ENCODE results near the gene HCRTR2. TPM values are rescaled to one million over a fixed set of nuclear protein-coding genes. Genes with fewer than 3 reads are reported as not detected.
"Not testable (repeated sequence)": the region's sequence is repeated elsewhere in the genome, so short reads cannot be mapped to it uniquely, and the experiment has no call there.

The HCRTR2 gene
- total RNA-seq, 6 donors from 2014 or later: 0.17 TPM; not detected in 5

DNA sequence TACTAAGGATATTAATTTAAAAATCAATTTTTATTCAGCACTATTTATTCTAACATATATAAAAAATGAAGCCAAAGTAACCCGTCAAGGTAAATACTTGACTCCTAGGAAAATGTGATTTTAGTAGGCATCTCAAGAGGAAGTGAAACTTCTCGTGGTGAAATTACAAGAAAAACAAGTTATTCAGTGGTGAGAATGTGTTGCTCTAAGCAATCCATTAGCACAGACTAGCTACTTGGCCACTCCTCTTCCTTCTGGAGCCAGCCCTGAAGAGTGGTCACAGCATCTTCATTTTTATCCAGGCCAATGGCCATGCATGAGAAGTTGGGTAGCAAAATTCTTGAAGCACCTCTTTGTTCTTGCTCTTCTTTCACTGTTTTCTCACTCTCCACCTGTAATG lies 112.5 kb downstream of the HCRTR2 start:
- ATAC-seq (ENCODE audit: low FRiP score in 2 of 2) (no peak), DNase-seq (no peak)
- H3K36me3 ChIP-seq: no peaks in the 10 kb centered on the region
- no peaks in the 10 kb centered on the region for H3K9me3 ChIP-seq
- H3K27me3 ChIP-seq: no peaks in the 10 kb centered on the region
- TF ChIP-seq, protein P1, sequence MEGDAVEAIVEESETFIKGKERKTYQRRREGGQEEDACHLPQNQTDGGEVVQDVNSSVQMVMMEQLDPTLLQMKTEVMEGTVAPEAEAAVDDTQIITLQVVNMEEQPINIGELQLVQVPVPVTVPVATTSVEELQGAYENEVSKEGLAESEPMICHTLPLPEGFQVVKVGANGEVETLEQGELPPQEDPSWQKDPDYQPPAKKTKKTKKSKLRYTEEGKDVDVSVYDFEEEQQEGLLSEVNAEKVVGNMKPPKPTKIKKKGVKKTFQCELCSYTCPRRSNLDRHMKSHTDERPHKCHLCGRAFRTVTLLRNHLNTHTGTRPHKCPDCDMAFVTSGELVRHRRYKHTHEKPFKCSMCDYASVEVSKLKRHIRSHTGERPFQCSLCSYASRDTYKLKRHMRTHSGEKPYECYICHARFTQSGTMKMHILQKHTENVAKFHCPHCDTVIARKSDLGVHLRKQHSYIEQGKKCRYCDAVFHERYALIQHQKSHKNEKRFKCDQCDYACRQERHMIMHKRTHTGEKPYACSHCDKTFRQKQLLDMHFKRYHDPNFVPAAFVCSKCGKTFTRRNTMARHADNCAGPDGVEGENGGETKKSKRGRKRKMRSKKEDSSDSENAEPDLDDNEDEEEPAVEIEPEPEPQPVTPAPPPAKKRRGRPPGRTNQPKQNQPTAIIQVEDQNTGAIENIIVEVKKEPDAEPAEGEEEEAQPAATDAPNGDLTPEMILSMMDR (IDR thresholded peaks at IDR 0.05): no peak
- no peak for TF ChIP-seq POLR2A (IDR thresholded peaks at IDR 0.05)
- TF ChIP-seq POLR2AphosphoS5 (IDR thresholded peaks at IDR 0.05): no peak
- no peak for TF ChIP-seq EP300 (IDR thresholded peaks at IDR 0.05)
- no peak overlapping the region for H3K4me3 ChIP-seq
- no peak overlapping the region for H3K27ac ChIP-seq
- H3K4me1 ChIP-seq: no peaks in the 10 kb centered on the region
- 43 to 45% methylated on average over 2 of the region's 2 CpGs for WGBS, 2 donors

DNA sequence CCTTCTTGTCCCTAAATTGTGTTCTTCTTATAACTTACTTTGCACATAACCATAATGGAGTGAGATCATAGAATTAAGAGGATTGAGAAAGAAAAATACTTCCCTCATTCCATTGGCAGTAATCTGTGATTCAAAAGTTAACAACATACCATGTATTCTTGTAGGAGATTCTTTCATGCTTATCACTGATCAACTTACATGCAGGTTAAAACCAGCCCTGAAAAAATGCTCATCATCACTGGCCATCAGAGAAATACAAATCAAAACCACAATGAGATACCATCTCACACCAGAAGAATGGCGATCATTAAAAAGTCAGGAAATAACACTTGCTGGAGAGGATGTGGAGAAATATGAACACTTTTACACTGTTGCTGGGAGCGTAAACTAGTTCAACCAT lies 116.4 kb downstream of the HCRTR2 start:
- TF ChIP-seq, protein P1 (IDR thresholded peaks at IDR 0.05): no peak
- H3K4me3 ChIP-seq: no peak overlapping the region
- WGBS, 2 donors: 69 to 71% methylated on average over 2 of the region's 2 CpGs
- no peaks in the 10 kb centered on the region for H3K36me3 ChIP-seq
- DNase-seq: no peak
- H3K4me1 ChIP-seq: no peaks in the 10 kb centered on the region
- H3K9me3 ChIP-seq: no peaks in the 10 kb centered on the region
- no peaks in the 10 kb centered on the region for H3K27me3 ChIP-seq
- no peak for ATAC-seq (ENCODE audit: low FRiP score in 2 of 2)
- no peak overlapping the region for H3K27ac ChIP-seq

DNA sequence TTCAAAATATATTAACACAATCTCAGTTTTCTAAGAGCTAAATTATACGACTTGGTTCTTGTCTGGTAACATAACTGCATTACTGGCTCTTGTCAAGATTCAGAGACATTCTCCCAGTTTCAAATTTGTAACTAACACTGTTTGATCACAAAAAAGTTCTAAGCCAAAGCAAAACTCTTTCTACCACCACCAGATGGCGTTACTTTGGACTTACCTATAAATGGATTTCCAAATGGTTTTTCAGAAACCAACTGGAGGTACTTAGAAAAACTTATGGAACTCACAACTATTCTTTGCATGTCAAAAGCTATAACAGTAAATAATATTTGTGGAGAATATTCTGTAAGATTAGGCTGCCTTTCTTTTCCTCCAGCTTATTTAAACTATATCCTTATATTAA lies 118.8 kb downstream of the HCRTR2 start:
- TF ChIP-seq, protein P1 (IDR thresholded peaks at IDR 0.05): no peak
- TF ChIP-seq POLR2AphosphoS5 (IDR thresholded peaks at IDR 0.05) (no peak), POLR2A (IDR thresholded peaks at IDR 0.05) (no peak), EP300 (IDR thresholded peaks at IDR 0.05) (no peak)
- 51 to 60% methylated on average over 2 of the region's 2 CpGs for WGBS, 2 donors
- H3K4me1 ChIP-seq: no peaks in the 10 kb centered on the region
- H3K27ac ChIP-seq: no peak overlapping the region
- ATAC-seq (ENCODE audit: low FRiP score in 2 of 2) (no peak), DNase-seq (no peak)
- no peaks in the 10 kb centered on the region for H3K36me3 ChIP-seq
- no peaks in the 10 kb centered on the region for H3K27me3 ChIP-seq
- H3K4me3 ChIP-seq: no peak overlapping the region
- peaks cover 0 to 3% (median 0%) of the 10 kb centered on the region in 4 donors for H3K9me3 ChIP-seq

DNA sequence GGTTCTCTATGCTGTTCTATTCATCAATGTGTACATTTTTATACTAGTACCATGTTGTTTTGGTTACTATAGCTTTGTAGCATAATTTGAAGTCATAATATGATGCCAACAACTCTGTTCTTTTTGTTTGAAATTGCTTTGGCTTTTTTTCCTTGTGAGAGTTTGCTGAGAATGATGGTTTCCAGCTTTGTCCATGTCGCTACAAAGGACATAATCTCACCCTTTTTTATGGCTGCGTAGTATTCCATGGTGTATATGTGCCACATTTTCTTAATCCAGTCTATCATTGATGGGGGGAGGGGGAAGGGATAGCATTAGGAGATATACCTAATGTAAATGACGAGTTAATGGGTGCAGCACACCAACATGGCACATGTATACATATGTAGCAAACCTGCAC lies 122.9 kb downstream of the HCRTR2 start:
- H3K36me3 ChIP-seq; DNase-seq; ATAC-seq (ENCODE audit: low FRiP score in 2 of 2); H3K9me3 ChIP-seq; H3K4me3 ChIP-seq; H3K27ac ChIP-seq; H3K4me1 ChIP-seq; H3K27me3 ChIP-seq: not testable (repeated sequence)
- 87 to 91% methylated on average over 3 of the region's 3 CpGs for WGBS, 2 donors

DNA sequence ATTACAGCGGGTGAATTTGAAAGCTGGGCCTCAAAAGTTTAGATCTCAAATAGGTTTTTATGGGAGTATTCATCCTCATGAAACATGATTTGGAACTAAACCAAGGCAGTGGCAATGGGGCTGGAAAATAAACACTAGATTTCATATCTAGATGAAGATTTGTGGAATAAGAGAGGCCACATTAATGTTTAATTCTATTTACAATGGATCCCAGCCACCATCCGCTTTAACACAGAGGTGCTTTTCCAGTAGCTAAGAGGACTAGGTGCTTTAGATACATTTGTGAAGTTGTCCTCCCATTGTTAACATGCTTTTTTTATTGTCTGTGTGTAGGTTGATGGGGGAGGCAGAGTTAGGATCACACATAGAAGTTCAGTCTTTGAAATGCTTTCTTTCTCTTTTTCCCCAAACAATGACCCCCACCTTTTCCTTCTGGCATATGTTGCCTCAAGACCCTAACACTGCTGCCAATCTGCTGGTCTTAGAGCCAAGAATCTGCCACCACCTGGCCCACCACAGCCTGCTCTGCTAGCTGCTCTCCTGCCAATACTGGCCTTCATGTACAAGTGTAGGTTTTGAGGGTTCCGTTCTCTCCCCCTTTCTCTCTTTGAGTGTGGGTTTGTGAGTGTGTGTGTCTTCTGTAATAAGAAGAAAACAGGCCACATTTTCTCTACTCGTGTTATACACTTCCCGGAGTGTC lies 125.1 kb downstream of the HCRTR2 start:
- Histone ChIP-seq H3K27me3 (no peaks in the 10 kb centered on the region), H3K36me3 (no peaks in the 10 kb centered on the region), H3K9me3 (peaks cover 0 to 3% (median 0%) of the 10 kb centered on the region in 4 donors), H3K27ac (no peak overlapping the region), H3K4me1 (no peaks in the 10 kb centered on the region), H3K4me3 (no peak overlapping the region)
- WGBS, 2 donors: 55 to 68% methylated on average over 5 of the region's 5 CpGs
- no peak for ATAC-seq (ENCODE audit: low FRiP score in 2 of 2)
- TF ChIP-seq, protein P1 (IDR thresholded peaks at IDR 0.05): no peak
- TF ChIP-seq POLR2AphosphoS5 (IDR thresholded peaks at IDR 0.05) (no peak), POLR2A (IDR thresholded peaks at IDR 0.05) (no peak)
- no peak for DNase-seq

Measured in upper lobe of left lung (tissue), 6 donors.